ENCODE data around the gene COMT.

COMT gene

GRCh38 chr22:19971276-19972124, 29.9 kb downstream of the COMT start:
- DNase-seq: no peak

DNA sequence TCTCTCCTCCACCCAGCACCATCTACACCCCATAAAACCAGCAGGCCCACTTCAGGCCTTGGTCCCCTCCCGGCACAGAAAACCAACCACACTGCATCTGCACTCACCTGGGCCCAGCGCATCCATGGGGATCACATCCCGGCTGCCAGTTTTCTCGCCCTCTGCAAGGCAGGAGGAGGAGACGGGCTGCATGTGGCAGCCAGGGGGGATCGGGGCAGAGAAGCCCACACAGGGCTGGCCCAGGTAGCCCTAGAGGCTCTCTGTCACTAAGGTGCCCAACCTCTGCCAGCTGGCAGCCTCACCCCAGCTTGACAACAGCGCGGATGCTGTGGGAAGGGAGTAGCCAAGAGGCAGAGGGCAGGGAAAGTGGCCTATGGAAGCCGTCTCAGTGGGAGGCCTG, 30.7 kb downstream of the COMT start:
- DNase-seq: no peak

DNA sequence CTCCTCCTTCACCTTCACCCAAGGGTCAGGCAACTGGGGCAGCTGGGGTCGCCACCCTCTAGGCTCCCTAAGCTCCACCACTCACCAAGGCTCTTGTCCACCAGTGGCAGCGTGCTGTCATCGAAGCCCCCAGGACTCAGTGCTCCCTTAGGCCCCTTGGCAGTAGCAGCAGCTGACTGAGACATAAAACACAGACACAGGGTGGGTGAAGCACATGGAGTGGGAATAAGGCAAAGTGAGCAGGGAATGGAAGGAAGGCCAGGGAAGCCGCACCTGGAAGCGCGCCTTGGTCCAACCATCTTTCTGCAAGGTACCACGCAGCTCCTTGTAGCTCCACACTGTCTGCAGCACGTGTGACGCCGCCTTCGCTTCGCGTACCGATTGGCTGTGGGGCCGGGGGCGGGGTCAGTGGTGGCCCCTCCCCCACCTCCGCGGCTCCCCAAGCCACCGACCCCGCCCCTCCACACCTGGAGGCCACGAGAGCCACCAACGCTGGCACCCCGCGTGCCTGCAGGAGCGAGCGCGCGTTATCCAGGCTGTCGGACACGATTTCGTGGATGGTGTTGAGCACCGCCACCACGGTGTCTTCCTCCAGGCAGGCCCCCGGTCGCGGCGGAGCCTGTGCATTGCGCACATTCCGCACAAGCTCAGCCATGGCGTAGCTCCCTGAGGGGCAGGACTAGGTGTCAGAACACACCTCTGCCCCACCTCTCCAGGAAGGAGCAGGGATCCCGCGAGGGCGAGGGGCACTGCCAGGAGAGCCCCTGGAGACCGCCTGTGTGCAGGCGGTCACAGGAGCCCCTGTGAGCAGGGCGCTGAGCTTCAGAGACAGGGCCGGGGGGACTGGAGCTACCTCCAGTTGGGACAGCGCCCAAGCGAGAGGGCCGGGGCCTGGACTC, 31.3 kb downstream of the COMT start:
- DNase-seq: no peak

GRCh38 chr22:19973551-19974267, 32.1 kb downstream of the COMT start:
- DNase-seq: no peak

- peak; percentile 29 for DNase-seq
Measured at GRCh38 chr22:19974268-19974861, 32.8 kb downstream of the COMT start.

DNA sequence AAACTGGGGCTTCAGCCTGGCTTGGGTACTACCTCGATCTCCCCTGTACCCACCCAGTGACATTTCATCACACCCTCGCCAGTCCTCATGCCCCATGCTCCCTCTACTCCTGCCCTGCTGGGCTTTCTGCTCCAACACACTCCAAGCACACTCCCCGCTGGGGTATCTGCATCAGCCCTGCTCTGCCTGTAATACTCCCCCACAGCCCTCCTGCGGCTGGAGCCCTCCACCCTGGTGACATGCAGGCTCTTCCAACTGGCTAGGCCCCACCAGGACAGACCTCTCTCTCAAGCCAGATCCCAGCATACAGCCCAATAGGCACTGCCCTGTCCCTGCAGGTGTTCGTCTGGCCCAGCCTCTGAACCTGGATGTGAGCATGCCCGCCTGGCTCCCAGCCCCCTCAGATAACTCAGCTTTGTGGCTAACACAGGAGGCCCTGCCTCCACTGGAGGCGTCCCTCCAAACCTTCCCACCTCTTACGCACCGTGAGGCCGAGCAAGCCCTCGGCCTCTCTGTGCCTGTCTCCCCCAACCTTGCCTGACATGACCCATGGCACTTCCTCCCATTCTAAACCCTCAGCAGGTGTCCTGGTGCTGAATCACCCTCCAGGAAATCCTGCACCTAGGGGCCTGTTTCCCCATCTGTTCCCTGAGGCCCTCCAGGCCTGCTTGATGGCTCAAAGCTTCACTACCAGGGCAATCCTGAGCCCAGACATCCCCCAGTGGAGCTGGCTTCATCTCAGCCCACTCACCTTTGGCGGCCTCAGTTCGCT, 33.5 kb downstream of the COMT start:
- no peak for DNase-seq

DNA sequence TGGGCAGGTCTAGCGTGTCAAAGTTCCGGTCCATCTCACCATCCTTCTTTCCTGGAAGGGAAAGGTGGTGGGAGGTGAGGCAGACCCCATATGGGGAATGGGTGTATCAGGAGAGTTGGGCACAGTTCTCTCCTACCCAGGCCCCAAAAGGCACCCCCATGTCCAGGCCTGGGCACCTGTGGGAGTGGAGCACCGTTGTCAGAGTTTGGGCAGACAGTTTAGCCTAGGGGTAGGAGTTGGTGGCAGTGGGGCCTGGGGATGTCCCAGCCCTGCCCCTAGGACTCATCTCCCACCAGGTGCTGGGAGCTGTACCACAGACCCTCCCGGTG, 34.1 kb downstream of the COMT start:
- no peak for DNase-seq

DNA sequence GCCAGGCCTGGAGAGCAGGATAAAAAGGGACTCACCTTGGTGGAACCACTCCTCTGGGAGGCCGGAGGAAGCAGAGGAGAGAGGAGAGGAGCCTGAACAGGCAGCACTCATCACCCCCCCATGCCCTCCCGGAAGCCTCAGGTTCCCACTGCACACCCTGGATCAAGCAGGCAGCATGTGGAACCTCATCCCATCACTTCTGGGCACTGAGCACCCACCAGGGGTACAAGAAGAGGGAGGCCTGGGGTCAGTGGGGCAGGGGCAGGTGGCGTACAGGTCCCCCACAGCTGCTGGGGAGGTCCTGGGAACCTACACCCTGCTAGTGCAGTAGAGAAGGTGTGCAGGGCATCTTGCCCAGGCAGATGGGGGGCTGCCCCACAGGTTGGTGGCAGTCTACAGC, 35.1 kb downstream of the COMT start:
- DNase-seq: no peak

GRCh38 chr22:19977296-19978243, 36.0 kb downstream of the COMT start:
- no peak for DNase-seq

DNA sequence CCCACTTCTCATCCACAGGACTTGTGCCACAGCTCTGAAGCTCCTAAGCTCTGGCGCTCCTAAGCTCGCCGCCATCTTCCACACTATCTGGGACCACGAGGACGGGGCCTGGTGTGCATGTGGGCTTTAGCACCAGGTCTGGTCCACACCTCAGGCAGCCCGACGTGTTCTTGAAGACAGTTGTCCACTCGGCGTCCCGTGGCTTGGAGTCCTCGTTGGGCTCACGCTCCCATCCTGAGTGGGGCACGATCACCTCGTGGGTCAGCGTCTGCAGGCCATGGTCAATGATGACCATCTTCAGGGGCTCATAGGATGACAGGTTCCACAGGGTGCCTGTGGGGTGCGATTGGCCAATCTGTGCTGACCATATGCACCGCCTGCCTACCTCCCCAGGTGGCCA, 37.2 kb downstream of the COMT start:
- DNase-seq: no peak

GRCh38 chr22:19979712-19980493, 38.3 kb downstream of the COMT start:
- no peak for DNase-seq

DNA sequence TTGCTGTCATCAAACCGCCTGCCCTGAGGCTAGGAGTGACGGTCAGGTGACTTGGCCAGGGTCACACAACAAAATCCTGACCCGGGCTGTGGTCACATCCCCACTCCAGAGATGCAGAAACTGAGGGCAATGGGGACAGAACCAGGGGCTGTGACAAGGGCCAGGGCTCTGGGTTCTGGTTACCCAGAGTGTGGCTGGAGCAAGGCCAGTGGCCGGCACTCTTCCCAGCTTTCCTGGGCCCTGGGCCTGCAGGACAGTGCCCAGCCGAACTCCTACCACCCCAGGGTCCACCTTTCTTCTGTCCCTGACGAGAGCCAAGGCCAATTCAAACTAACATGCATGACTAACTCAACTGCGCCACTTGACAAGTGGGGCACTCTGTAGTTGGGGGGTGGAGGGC, 39.2 kb downstream of the COMT start:
- no peak for DNase-seq

DNA sequence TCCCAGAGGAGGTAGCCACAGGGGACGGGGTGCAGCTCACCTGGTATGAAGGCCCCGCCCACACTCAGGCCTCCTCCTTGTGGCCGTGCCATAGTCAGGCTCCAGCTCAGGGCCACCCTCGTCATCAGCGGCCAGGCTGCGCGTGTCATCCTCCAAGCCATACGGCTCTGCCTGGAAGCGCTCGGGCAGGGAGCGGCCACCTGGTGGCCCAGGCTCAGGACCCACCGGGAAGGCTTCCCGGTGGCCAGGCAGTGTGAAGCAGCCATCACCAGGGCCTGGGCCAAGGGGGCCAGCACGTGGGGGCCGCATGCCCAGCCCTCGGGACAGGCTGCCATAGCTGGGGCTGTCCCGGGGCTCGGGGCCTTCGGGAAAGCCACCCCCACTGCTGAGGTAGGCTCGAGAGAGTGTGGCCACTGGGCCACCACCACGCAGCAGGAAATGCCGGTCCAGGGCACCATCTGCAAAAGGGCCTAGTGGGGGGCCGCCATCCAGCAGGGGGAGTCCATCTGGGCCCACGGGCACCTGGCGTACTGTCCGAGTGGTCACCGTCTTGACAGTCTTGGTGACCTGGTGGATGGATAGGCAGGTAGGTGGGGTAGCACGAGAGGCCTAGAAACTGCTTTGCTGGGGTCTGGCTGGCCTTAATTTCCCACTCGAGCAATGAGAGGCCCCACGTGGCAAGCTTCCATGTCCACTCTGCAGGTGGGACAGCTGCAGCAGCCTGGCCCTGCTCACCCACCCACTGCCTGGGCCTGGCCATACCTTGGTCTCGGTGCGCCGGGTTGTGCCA, 39.8 kb downstream of the COMT start:
- no peak for DNase-seq

DNA sequence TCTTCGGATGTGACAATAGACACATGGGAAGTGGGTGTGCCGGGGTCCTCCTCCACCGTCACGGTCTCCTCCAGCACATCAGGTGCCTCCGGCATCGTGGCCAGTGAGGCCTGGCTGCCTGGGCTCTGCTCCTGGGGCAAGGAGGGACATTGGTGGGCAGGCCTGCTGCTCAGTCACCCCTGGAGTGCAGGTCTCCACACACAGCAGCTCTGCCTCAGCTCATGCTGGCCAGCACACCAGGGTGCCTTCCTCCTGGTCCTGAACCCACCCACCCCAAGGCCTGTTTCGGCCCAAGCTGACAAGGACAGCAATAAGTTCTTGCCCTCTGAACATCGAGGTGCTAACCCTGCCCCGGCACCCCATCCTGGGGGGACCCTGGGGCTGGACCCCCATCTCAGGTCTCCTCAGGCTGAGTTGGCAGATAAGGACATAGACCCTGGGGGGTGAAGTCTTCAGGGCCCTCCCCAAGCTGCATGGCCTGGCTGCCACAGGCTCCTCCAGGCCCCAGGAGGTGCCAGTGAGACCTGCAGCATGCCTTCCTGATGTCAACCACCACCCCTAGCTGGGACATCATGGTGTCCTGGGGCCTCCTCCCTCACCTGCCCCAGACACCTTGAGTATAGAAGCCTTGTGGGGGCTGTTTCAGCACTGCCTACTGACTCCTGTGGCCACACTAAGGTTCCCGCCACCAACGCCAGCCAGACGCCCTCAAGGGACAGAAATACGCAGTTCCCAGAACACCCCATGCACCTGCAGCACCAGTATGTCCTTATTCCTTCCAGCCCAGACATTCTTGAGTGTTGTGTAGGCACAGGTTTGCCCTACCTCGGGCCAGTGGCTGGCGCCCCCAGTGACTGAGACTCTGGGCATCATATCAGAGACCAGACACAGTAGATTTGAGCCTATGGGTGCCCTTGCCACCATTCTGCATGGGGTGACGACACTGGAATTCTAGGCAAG, 40.7 kb downstream of the COMT start:
- DNase-seq: no peak

DNA sequence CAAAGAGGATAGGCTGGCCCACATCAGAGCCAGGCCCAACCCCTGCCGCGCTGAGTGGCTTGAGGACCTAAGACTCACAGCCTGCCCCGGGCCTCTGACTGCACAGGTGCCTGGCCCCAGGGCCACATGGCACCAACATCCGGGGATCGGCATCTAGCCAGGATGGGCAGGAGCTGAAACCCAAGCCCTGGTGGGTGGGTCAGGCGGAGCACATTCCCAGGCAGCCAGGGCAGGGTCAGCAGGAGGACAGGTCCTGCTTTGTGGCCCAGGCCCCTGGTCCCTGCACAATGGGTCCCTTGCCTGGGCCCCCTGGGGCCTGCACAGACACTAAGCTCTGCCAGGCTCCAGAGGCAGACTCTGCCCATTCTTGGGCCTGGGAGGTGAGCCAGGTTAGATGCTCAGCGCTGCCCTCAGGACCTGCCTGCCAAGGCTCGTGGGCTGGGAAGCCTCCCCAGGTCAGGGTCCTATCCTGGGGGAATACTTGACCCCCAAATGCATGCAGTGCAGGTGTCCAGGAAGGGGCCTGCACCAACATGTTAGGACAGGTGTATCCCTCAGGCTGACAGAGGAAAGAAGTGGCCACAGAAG, 41.5 kb downstream of the COMT start:
- no peak for DNase-seq

GRCh38 chr22:19983741-19984140, 42.2 kb downstream of the COMT start:
- DNase-seq: no peak

- no peak for DNase-seq
Measured at GRCh38 chr22:19984201-19984753, 42.7 kb downstream of the COMT start.

Measured in CD4-positive, alpha-beta T cell treated with Interleukin-12 subunit alpha and Interleukin-12 subunit beta, for 1 hour (primary cell).